ENCODE data around the gene TSSK1B.
"Not testable (repeated sequence)": the region's sequence is repeated elsewhere in the genome, so short reads cannot be mapped to it uniquely, and the experiment has no call there.

TSSK1B gene, protein sequence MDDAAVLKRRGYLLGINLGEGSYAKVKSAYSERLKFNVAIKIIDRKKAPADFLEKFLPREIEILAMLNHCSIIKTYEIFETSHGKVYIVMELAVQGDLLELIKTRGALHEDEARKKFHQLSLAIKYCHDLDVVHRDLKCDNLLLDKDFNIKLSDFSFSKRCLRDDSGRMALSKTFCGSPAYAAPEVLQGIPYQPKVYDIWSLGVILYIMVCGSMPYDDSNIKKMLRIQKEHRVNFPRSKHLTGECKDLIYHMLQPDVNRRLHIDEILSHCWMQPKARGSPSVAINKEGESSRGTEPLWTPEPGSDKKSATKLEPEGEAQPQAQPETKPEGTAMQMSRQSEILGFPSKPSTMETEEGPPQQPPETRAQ

GRCh38 chr5:113434889-113435288, at the start of gene TSSK1B:
Gene TSSK1B, minus strand, starts transcription at chr5:113434989. Its CDS starts 150 bp downstream, at chr5:113434839.
- no peak for DNase-seq (ENCODE audit: low read depth)

DNA sequence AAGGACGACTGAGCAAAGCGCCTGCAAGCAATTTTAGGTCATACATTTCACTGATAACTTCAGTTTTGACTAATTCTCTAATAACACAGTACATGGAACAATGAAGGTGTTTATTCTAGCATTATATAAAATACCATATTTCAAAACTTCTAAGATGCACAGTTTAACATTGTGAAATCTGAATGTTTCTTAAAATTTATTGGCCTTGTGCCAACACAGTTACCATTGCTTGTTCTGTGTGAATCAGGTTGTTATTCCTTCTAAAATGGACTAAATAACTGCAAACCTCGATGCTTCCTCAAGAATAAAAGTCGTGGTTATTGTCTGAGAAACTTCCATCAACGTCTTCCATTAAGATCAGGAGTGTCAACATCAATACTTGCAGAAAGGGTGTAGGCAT, 45.5 kb upstream of the TSSK1B start:
- no peak for DNase-seq (ENCODE audit: low read depth)

GRCh38 chr5:113478691-113479090, 43.9 kb upstream of the TSSK1B start:
- DNase-seq (ENCODE audit: low read depth): no peak

- no peak for DNase-seq (ENCODE audit: low read depth)
Measured at GRCh38 chr5:113474100-113474728, 39.4 kb upstream of the TSSK1B start.

- no peak for DNase-seq (ENCODE audit: low read depth)
Measured at GRCh38 chr5:113463032-113463431, 28.2 kb upstream of the TSSK1B start.

DNA sequence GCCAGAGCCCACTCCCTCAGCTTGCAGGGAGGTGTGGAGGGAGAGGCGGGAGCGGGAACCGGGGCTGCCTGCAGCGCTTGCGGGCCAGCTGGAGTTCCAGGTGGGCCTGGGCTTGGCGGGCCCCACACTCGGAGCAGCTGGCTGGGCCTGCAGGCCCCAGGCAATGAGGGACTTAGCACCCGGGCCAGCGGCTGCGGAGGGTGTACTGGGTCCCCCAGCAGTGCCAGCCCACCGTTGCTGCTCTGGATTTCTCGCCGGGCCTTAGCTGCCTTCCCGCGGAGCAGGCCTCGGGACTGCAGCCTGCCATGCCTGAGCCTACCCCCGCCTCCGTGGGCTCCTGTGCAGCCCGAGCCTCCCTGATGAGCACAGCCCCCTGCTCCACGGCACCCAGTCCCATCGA, 22.3 kb upstream of the TSSK1B start:
- not testable (repeated sequence) for DNase-seq (ENCODE audit: low read depth)

DNA sequence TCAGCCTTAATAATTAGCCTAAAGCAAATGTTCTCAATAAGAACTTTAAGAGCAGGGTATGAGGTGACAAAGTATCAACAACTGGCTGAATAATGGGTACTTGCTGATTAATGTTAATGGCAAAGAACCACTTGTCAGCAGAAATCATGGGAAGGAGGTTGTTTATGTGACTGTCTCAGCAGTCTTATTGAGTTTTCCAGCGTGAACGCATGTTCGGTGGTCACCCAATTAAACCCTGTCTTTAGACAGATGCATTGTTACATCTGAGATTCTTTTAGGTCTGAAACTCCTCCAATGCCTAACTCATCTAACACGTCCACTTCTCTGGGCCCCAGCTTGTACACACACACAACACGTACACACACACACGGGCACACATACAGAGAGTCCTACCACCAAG, 18.2 kb upstream of the TSSK1B start:
- no peak for DNase-seq (ENCODE audit: low read depth)

DNA sequence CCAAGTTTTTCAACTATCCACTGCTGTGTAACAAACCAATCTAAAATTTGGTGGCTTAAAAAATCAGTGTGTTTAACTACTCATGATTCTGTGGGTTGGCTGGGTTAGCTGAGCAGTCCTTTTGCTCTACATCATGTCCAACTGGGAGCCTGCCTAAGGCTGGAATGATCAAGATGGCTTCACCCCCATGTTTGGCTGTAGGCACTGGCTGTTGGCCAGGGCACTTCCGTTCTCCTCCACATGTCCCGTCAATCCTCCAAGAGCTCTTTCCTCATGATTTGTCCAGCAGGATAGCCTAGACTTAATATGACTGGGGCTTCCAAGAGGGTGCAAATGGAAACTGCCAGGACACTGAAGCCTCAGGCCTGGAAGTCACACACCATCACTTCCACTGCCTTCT, 17.0 kb upstream of the TSSK1B start:
- DNase-seq (ENCODE audit: low read depth): no peak

DNA sequence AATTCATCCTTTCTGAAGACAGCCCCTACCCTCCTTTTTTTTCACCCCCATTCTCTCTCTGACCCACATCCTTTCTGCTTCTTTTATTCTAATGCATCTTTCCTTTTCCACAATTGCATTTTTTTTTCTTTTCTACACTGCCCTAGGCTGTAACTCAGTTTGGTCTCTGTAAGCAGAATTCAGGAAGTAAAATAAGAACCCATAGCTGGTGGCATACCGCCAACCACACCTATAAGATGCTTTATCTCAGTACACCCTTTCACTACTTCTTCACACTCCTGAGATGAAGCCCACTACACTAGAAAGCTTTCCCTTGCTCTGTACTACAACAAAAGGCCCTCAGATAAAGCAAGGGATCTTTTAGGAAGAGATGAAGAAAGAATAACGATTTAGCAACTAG, 16.1 kb upstream of the TSSK1B start:
- no peak for DNase-seq (ENCODE audit: low read depth)

- no peak for DNase-seq (ENCODE audit: low read depth)
Measured at GRCh38 chr5:113450462-113450861, 15.7 kb upstream of the TSSK1B start.

GRCh38 chr5:113448252-113448651, 13.5 kb upstream of the TSSK1B start:
- DNase-seq (ENCODE audit: low read depth): no peak

DNA sequence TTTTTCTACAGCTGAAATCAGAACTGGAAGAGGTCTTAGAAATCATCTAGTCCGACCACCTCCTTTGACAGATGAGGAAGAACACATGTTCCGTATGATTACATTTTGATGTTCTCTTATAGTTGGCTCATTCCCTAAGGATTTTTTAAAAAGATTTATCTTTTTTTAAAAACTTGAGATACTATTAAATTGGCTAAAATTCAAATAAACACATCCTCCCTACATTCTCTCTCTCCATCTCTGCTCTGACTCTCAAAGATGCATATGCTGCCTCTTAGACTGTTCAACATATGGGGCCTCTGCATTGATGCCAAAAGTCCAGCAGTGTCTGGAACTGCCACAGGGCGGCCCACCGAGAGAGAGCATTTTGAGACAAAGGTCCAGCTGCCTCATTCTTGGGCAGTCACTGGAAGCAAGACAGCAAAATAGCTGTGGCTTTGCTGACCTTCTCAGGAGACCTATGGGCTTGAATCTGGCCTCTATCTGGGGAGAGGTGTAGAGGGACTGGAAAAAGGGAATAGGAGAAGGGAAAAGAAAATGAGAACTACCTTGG, 12.8 kb upstream of the TSSK1B start:
- no peak for DNase-seq (ENCODE audit: low read depth)

- DNase-seq (ENCODE audit: low read depth): no peak
Measured at GRCh38 chr5:113446358-113446927, 11.7 kb upstream of the TSSK1B start.

DNA sequence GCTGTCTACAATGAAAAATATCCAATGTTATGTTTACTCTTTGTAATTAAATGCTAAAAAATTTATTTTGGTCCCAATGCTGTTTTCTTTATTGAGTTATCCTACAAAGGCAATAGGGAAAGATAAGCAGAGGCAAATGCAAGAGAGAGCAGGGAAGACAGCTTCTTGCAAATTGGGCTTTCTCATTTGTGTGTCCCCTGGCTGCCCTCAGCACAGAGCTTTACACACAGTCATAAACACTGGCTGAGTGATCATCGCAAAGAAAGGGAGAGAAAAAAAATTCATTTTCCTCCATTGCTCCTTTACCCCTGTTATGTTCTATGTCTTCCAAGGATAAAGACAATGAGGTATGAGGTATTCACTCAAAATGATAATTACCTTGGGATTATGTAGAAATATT, 2.3 kb upstream of the TSSK1B start:
- no peak for DNase-seq (ENCODE audit: low read depth)

- DNase-seq (ENCODE audit: low read depth): no peak
Measured at GRCh38 chr5:113435575-113435974, 786 bp upstream of the TSSK1B start.

DNA sequence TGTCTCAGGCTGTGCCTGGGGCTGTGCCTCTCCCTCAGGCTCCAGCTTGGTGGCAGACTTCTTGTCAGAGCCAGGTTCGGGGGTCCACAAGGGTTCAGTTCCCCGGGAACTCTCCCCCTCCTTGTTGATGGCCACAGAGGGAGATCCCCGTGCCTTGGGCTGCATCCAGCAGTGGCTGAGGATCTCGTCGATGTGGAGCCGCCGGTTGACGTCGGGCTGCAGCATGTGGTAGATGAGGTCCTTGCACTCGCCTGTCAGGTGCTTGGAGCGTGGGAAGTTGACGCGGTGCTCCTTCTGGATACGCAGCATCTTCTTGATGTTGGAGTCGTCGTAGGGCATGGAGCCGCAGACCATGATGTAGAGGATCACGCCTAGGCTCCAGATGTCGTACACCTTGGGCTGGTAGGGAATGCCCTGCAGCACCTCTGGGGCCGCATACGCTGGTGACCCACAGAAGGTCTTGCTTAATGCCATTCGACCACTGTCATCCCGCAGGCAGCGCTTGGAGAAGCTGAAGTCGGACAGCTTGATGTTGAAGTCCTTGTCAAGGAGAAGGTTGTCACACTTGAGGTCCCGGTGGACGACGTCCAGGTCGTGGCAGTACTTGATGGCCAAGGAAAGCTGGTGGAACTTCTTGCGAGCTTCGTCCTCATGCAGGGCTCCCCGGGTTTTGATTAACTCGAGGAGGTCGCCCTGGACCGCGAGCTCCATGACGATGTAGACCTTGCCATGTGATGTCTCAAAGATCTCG, 752 bp downstream of the TSSK1B start:
- no peak for DNase-seq (ENCODE audit: low read depth)

DNA sequence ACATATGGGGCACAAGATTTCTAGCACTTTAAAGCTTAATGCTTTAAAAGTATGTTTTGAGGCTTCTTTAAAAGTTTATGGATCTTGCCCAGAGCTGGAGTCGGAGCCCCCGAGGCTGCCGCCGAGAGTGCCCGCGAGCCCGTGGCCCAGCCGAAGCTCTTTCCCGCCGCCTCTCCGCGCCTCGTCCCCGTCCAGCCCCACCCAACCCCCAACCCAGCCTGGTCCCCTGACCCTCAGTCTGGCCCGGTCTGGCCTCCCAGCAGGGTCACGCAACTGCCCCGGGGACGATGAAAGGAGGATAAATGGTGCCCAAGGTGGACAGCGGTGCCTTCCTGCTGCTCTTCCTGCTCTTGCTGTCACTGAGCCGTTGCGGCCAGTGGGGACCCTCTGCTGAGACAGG, 1.7 kb downstream of the TSSK1B start:
- no peak for DNase-seq (ENCODE audit: low read depth)

DNA sequence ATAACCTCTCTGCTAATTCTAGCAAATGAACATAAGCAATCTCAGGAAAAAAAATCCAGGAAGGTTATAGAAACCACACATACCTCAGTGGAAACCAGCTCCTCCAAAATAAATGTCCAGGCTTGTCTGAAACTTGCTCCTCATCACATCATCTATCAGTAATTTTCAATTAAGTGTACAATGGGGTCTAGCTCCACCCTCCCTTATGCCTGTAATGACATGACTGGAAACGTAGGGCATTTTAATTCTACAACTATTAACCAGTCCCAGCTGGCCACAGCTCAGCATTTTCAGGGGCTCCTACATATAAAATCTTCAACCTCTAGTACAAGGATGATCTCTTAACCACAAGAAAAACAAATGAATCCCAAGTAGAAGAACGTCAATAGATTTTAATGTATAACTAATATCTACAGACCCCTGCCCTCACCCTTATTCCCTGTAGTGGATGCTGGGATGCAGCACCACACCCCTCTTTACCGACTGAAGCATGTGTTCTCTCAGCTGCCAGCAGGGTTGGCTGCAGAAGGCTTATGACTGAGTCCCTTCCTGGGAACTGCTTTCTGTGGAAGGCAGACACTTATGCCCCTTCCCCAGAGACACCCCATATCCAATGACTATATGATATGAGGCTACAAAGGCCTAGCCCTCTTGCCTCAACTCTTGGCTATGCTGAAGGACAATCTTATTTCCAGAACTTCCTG, 6.8 kb downstream of the TSSK1B start:
- no peak for DNase-seq (ENCODE audit: low read depth)

DNA sequence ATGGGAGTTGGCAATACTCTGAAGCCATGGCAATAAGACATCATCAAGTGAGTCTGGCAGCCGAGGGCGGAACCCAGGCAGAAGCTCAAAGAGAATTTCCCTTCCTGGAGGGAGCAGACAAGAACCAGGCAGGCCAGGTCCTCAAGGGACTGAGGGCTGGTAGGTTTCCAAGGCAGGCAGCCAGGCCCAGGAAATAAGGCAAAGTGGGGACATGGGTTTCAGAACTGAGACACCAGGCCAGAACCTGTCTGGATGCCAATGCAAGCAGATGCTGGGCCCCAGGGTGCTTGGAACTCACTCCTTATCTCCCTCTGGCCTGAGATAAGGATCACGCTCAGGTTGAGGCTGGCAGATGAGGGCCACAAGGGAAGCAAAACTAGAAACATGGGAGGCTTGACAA, 8.9 kb downstream of the TSSK1B start:
- DNase-seq (ENCODE audit: low read depth): no peak

DNA sequence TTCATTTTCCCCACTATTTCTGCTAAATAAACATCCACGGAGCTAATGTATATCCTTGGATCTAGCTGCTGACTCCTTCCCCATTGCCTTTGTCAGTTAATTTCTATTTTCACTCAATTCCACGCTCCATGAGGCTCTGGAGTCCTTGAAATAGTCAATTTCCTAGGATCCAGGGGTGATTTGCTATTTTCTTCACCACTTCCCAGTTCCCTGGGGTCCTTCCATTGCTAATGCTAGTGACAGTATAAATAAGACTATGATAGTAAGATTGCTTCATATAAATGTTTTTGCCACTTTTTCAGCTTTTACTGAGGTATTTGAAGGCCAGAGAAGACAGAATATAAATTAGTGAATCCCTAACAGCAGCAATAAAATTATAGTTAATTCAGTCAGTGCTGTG, 13.1 kb downstream of the TSSK1B start:
- DNase-seq (ENCODE audit: low read depth): no peak

- no peak for DNase-seq (ENCODE audit: low read depth)
Measured at GRCh38 chr5:113405530-113405929, 29.3 kb downstream of the TSSK1B start.

DNA sequence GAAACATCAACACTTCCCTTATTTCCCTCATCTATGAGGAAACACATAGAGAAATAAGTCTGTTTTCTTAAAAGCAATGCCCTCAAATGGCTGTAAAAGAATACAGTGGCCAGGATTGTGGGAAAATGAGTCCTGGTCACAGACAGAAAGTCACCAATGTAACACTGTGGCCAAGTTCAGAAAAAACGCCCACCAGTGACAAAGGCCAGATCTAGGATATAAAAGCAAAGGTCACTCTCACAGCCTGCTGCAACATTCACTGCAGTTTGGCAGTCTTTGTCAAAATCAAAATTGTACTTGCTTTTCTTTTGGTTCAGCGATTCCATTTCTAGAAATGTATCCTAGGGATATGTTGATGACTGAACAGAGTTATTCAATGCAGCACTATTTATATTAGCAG, 30.5 kb downstream of the TSSK1B start:
- no peak for DNase-seq (ENCODE audit: low read depth)
